Stimulated activated CD8-positive, alpha-beta memory T cell treated with anti-CD3 and anti-CD28 coated beads, Interleukin-4, amount 100 ng/mL, for 1 hour (primary cell): ENCODE measurements around the gene ESCO1.
A peak's percentile ranks its signal among the peaks of the same experiment; 100 is the strongest.
"Not testable (repeated sequence)": the region's sequence is repeated elsewhere in the genome, so short reads cannot be mapped to it uniquely, and the experiment has no call there.

ENCODE experiments used
- DNase-seq, 2 donors: peaks; one replicate each; pipeline ENCODE4 v3.0.0-alpha.2; 2020; ENCODE audit warnings: low read depth in 2 of 2, low spot score in 1 of 2

Gene ESCO1, protein sequence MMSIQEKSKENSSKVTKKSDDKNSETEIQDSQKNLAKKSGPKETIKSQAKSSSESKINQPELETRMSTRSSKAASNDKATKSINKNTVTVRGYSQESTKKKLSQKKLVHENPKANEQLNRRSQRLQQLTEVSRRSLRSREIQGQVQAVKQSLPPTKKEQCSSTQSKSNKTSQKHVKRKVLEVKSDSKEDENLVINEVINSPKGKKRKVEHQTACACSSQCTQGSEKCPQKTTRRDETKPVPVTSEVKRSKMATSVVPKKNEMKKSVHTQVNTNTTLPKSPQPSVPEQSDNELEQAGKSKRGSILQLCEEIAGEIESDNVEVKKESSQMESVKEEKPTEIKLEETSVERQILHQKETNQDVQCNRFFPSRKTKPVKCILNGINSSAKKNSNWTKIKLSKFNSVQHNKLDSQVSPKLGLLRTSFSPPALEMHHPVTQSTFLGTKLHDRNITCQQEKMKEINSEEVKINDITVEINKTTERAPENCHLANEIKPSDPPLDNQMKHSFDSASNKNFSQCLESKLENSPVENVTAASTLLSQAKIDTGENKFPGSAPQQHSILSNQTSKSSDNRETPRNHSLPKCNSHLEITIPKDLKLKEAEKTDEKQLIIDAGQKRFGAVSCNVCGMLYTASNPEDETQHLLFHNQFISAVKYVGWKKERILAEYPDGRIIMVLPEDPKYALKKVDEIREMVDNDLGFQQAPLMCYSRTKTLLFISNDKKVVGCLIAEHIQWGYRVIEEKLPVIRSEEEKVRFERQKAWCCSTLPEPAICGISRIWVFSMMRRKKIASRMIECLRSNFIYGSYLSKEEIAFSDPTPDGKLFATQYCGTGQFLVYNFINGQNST

DNA sequence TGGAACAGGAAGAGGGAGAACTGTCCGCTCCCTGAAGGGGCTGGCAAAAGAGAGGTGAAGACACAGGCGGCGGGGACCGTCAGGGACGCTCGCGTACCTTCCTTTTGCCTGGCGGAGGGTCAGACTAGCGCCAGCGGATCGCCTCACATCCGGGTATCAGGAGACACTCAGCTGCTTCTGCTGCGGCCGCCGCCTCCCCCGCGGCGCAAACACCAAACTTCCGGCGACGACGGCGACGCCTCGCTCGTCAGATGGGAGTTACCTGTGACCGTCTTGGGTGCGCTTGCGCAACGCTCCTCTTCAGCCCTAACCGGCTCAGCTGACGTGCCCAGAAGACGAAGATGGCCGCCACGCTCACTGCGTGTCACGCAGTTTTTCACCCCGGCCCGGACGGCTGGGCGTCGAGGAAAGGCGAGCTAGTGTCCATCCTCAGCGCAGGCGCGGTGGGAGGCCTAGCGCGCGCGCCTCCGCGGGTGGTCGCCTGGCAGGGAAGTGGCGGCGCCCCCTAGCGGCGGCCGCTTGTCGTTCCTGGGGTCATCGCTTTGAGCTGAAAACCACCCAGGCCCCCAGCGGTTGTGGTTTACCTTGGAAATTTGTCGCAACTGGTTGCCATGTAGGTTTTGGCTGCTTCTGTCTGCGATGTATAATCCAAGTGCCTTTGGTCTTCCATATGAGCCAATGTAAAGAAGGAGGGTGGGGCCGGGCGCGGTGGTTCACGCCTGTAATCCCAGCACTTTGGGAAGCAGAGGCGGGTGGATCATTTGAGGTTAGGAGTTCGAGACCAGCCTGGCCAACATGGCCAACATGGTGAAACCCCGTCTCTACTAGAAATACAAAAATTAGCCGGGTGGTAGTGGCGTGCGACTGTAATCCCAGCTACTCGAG lies at the start of gene ESCO1:
ESCO1 (minus strand) TSS at position 179 of the 885 bp plus-strand sequence. CDS start 25,861 bp downstream, outside the sequence.
- DNase-seq = peak; percentile 84 to 86

DNA sequence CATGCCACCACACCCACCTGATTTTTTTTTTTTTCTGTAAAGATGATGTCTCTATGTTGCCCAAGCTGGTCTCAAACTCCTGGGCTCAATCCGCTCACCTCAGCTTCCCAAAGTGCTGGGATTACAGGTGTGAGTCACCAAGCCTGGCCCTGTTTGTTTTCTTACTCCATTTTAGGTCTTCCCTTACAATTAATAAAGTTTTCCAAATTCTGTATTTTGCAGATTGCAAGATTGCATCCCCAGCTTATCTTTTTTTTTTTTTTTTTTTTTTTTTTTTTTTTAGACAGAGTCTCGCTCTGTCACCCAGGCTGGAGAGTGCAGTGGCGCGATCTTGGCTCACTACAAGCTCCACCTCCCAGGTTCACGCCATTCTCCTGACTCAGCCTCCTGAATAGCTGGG lies 39.9 kb upstream of the ESCO1 start:
- DNase-seq = not testable (repeated sequence)

- DNase-seq = no peak
These were observed 38.3 kb upstream of the ESCO1 start for GRCh38 chr18:21638822-21639221.

- no peak for DNase-seq
These were observed 36.3 kb upstream of the ESCO1 start for GRCh38 chr18:21636769-21637168.

DNA sequence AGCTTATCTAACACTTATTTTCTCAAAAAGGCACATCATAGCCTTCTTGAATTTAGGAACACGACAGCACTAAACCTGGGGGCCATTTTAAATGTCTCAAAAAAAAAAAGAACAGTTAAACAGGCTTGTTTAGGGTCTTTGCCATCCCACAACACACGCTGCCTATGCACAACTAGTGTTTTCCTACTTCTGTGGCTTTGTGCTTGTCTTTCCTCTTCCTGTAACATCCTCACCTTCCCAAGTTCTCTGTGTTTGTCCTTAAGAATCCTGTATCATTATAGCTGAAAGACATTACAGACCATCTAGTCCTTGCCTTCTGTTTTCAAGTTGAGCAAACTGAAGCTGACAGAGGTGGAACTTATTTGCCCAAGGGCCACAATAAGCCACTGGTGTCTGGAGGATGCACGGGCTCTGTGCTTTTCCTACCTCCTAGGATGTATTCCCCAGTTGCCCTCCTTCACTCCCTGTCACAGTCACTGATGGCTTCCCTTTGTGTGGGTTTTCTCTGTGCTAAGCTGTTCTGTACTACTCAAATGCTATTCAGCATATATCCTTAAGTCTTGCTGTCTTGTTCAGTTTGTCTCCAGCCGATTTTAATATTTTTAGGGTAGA lies 34.2 kb upstream of the ESCO1 start:
- DNase-seq = no peak

DNA sequence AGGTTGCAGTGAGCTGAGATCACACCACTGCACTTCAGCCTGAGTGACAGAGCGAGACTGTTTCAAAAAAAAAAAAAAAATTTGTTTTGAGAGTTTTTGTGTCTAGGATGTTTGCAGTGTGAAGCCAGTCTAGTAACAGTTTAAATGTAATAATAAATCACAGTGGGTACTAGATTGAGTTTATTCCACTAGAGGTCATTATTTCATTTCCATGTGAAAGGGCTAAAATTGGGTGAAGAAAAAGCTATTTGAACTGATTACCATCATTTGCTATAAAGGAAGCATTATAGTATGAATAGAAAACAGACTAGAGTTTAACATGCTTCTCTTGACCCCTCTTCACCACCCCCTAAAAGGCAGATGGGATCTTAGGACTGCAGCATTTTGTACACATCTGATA lies 31.9 kb upstream of the ESCO1 start:
- no peak for DNase-seq

GRCh38 chr18:21629089-21629832 lies 28.8 kb upstream of the ESCO1 start:
- no peak for DNase-seq

GRCh38 chr18:21621640-21622039 lies 21.1 kb upstream of the ESCO1 start:
- DNase-seq = not testable (repeated sequence)

- DNase-seq = peak; percentile 51 to 76
These were observed 11.9 kb upstream of the ESCO1 start, which contains the start of gene SNRPD1 for GRCh38 chr18:21612125-21613039. Gene SNRPD1 (plus strand): TSS chr18:21612314. CDS start chr18:21612430, 116 bp downstream.

GRCh38 chr18:21611401-21612124 lies 11.1 kb upstream of the ESCO1 start:
- DNase-seq = not testable (repeated sequence)

GRCh38 chr18:21605213-21605612 lies 4.7 kb upstream of the ESCO1 start:
- no peak for DNase-seq

- no peak for DNase-seq
These were observed 4.2 kb upstream of the ESCO1 start for GRCh38 chr18:21604671-21605070.

- DNase-seq = no peak
These were observed 1.7 kb upstream of the ESCO1 start for GRCh38 chr18:21602299-21602587.

- peak; percentile 25 to 35 for DNase-seq
These were observed 649 bp downstream of the ESCO1 start for GRCh38 chr18:21599585-21600525.

- no peak for DNase-seq
These were observed 1.5 kb downstream of the ESCO1 start for GRCh38 chr18:21598726-21599584.

- DNase-seq = no peak
These were observed 2.9 kb downstream of the ESCO1 start for GRCh38 chr18:21597620-21598019.
